Measurements from ENCODE around the gene CCDC24.
A peak's percentile ranks its signal among the peaks of the same experiment; 100 is the strongest.

The CCDC24 gene

GRCh38 chr1:44029260-44029910 lies 38.0 kb downstream of the CCDC24 start:
- DNase-seq: no peak

GRCh38 chr1:44029911-44030604 lies 38.7 kb downstream of the CCDC24 start:
- DNase-seq: peak; percentile 75

GRCh38 chr1:44030605-44031251 lies 39.3 kb downstream of the CCDC24 start:
- DNase-seq: peak; percentile 19

- no peak for DNase-seq
Measured at GRCh38 chr1:44031252-44032169, 40.1 kb downstream of the CCDC24 start, which contains the start of gene SLC6A9. SLC6A9 (minus strand) TSS chr1:44031462; CDS start chr1:44024277, 7,185 bp downstream.

GRCh38 chr1:44032170-44032790 lies 40.9 kb downstream of the CCDC24 start:
- no peak for DNase-seq

GRCh38 chr1:44033041-44033575 lies 41.7 kb downstream of the CCDC24 start:
- DNase-seq: no peak

GRCh38 chr1:44033756-44034155 lies 42.4 kb downstream of the CCDC24 start:
- DNase-seq: no peak

GRCh38 chr1:44034423-44034822 lies 43.0 kb downstream of the CCDC24 start:
- no peak for DNase-seq

GRCh38 chr1:44034976-44035716 lies 43.7 kb downstream of the CCDC24 start:
- DNase-seq: no peak

- DNase-seq: no peak
Measured at GRCh38 chr1:44035726-44036408, 44.5 kb downstream of the CCDC24 start.

- peak; percentile 44 for DNase-seq
Measured at GRCh38 chr1:44036409-44037139, 45.2 kb downstream of the CCDC24 start.

- DNase-seq: no peak
Measured at GRCh38 chr1:44037154-44037553, 45.8 kb downstream of the CCDC24 start.

GRCh38 chr1:44038876-44039657 lies 47.7 kb downstream of the CCDC24 start:
- no peak for DNase-seq

GRCh38 chr1:44040418-44040817 lies 49.0 kb downstream of the CCDC24 start:
- DNase-seq: no peak

- no peak for DNase-seq
Measured at GRCh38 chr1:44040846-44041245, 49.4 kb downstream of the CCDC24 start.

GRCh38 chr1:44043176-44044070 lies 52.0 kb downstream of the CCDC24 start:
- no peak for DNase-seq

GRCh38 chr1:44044071-44044801 lies 52.8 kb downstream of the CCDC24 start:
- no peak for DNase-seq
